K562 (cell line): ENCODE results near the gene FPGS. TPM values are rescaled to one million over a fixed set of nuclear protein-coding genes. Genes with fewer than 3 reads are reported as not detected.
A peak's percentile ranks its signal among the peaks of the same experiment; 100 is the strongest.

ENCODE experiments used
- BRF2 ChIP-seq: IDR thresholded peaks from 3 replicates; pipeline ENCODE4 v1.6.1; 2011; ENCODE audit warnings: borderline replicate concordance, mild to moderate bottlenecking; ENCODE audit not compliant: insufficient read length, insufficient read depth
- CC2D1A ChIP-seq: fragments of 450-650 bp; IDR thresholded peaks from 2 replicates; pipeline ENCODE4 v1.6.1; 2017; ENCODE audit warnings: mild to moderate bottlenecking
- E2F1 ChIP-seq: sonication (generic); formaldehyde crosslinking; IDR thresholded peaks from 2 replicates; pipeline ENCODE4 v1.8.1; 2023; ENCODE audit warnings: mild to moderate bottlenecking, missing genetic modification reagents, moderate library complexity
- EP300 ChIP-seq: IDR thresholded peaks from 2 replicates; pipeline ENCODE4 v1.6.1; 2012; ENCODE audit warnings: low read length, improper control_type of control experiment
- HDAC3 ChIP-seq: fragments of 450-650 bp; IDR thresholded peaks from 2 replicates; pipeline ENCODE4 v1.6.1; 2018; ENCODE audit warnings: borderline replicate concordance, mild to moderate bottlenecking, moderate library complexity; ENCODE audit not compliant: partially characterized antibody
- HDAC6 ChIP-seq: IDR thresholded peaks from 2 replicates; pipeline ENCODE4 v1.6.1; 2012; ENCODE audit warnings: low read depth, mild to moderate bottlenecking, control low read depth, inconsistent platforms, low read length, moderate library complexity
- PHB ChIP-seq: fragments of 250-450 bp; sonication (Bioruptor Pico); IDR thresholded peaks from 2 replicates; pipeline ENCODE4 v1.5.0; 2021
- RAD21 ChIP-seq, 2 experiments: fragments of 250-450 bp in 1 of 2; fragments of 450-650 bp in 1 of 2; sonication (Bioruptor Pico) in 1 of 2; formaldehyde crosslinking in 1 of 2; IDR thresholded peaks in 1 of 2; conservative IDR thresholded peaks in 1 of 2; 2 replicates each; pipeline versions ENCODE4 v1.4.0 to v1.8.0; 2020 to 2022; ENCODE audit warnings: mild to moderate bottlenecking in 2 of 2, moderate library complexity in 1 of 2
- SMAD4 ChIP-seq: fragments of 250-450 bp; sonication (Bioruptor Pico); conservative IDR thresholded peaks from 2 replicates; pipeline ENCODE4 v1.8.0; 2021; ENCODE audit warnings: inconsistent platforms, mild to moderate bottlenecking, moderate library complexity
- SMARCA5 ChIP-seq: fragments of 450-650 bp; IDR thresholded peaks from 2 replicates; pipeline ENCODE4 v1.6.1; 2016
- polyA plus RNA-seq, 8 experiments: library from polyadenylated mRNA; depleted of rRNA in 4 of 8; stranded (reverse) in 5 of 8; unstranded in 3 of 8; fragments of >200 nt; fragmentation: Nextera tagmentation in 2 of 8; fragmentation: Illumina TruSeq in 1 of 8; extraction: Ambion mirVana in 2 of 8; extraction: Trizol in 1 of 8; gene quantifications; 2 replicates each; pipeline versions ENCODE4 v1.2.1 to v1.2.3, GENCODE V29; 2011 to 2014; ENCODE audit warnings: inconsistent platforms in 1 of 8, missing spikeins in 1 of 8
- total RNA-seq, 7 experiments: library from RNA; depleted of rRNA in 6 of 7; stranded (reverse); fragments of >200 nt in 6 of 7; fragmentation: Illumina TruSeq in 2 of 7; extraction: Trizol in 2 of 7; gene quantifications; 2 replicates each; pipeline versions ENCODE4 v1.2.1 to v1.2.3, GENCODE V29; 2011 to 2021; ENCODE audit warnings: low replicate concordance in 1 of 7
- TF ChIP-seq, protein P1 (sequence below), 2 experiments: fragments of 450-650 bp; formaldehyde crosslinking in 1 of 2; IDR thresholded peaks; 2 replicates each; pipeline versions ENCODE4 v1.4.0 to v1.6.1; 2014 to 2020; ENCODE audit warnings: mild to moderate bottlenecking in 2 of 2, borderline replicate concordance in 1 of 2, low read depth in 1 of 2
- TF ChIP-seq, protein P2 (sequence below): IDR thresholded peaks from 2 replicates; pipeline ENCODE4 v1.6.1; 2011; ENCODE audit warnings: borderline replicate concordance, low read depth, mild to moderate bottlenecking, moderate library complexity, low read length; ENCODE audit not compliant: insufficient read depth, poor library complexity, severe bottlenecking
- TF ChIP-seq, protein P3 (sequence below): IDR thresholded peaks from 2 replicates; pipeline ENCODE4 v1.6.1; 2012; ENCODE audit warnings: low read depth, low read length, improper control_type of control experiment, borderline replicate concordance

FPGS gene
- total and polyA plus RNA-seq, 9 of the 15 experiments (the other 6 are each of a cell fraction or from before 2014, with no cell fraction given) = 0.84 to 86.4 (median 59.2) TPM

- TF ChIP-seq, protein P1, sequence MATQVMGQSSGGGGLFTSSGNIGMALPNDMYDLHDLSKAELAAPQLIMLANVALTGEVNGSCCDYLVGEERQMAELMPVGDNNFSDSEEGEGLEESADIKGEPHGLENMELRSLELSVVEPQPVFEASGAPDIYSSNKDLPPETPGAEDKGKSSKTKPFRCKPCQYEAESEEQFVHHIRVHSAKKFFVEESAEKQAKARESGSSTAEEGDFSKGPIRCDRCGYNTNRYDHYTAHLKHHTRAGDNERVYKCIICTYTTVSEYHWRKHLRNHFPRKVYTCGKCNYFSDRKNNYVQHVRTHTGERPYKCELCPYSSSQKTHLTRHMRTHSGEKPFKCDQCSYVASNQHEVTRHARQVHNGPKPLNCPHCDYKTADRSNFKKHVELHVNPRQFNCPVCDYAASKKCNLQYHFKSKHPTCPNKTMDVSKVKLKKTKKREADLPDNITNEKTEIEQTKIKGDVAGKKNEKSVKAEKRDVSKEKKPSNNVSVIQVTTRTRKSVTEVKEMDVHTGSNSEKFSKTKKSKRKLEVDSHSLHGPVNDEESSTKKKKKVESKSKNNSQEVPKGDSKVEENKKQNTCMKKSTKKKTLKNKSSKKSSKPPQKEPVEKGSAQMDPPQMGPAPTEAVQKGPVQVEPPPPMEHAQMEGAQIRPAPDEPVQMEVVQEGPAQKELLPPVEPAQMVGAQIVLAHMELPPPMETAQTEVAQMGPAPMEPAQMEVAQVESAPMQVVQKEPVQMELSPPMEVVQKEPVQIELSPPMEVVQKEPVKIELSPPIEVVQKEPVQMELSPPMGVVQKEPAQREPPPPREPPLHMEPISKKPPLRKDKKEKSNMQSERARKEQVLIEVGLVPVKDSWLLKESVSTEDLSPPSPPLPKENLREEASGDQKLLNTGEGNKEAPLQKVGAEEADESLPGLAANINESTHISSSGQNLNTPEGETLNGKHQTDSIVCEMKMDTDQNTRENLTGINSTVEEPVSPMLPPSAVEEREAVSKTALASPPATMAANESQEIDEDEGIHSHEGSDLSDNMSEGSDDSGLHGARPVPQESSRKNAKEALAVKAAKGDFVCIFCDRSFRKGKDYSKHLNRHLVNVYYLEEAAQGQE (IDR thresholded peaks at IDR 0.05; ENCODE audit: borderline replicate concordance) = 0 out of 2 replicates have a peak, but pooled peaks have one; percentile 12
- TF ChIP-seq, protein P1 (CRISPR knock-in tag; IDR thresholded peaks at IDR 0.05; ENCODE audit: low read depth) = no peak
- TF ChIP-seq PHB (CRISPR knock-in tag) (no peak), SMAD4 (no peak), SMARCA5 (no peak), HDAC6 (no peak), E2F1 (no peak), RAD21 (CRISPR knock-in tag; conservative IDR thresholded peaks at IDR 0.05 in 1 of 2, IDR thresholded peaks at IDR 0.05 in 1 of 2) (peak in 1 of 2 experiments; percentile 23; a peak in 2 of 4 replicates), EP300 (no peak), HDAC3 (no peak), BRF2 (no peak), CC2D1A (no peak)
- TF ChIP-seq, protein P2, sequence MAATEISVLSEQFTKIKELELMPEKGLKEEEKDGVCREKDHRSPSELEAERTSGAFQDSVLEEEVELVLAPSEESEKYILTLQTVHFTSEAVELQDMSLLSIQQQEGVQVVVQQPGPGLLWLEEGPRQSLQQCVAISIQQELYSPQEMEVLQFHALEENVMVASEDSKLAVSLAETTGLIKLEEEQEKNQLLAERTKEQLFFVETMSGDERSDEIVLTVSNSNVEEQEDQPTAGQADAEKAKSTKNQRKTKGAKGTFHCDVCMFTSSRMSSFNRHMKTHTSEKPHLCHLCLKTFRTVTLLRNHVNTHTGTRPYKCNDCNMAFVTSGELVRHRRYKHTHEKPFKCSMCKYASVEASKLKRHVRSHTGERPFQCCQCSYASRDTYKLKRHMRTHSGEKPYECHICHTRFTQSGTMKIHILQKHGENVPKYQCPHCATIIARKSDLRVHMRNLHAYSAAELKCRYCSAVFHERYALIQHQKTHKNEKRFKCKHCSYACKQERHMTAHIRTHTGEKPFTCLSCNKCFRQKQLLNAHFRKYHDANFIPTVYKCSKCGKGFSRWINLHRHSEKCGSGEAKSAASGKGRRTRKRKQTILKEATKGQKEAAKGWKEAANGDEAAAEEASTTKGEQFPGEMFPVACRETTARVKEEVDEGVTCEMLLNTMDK = peak; percentile 82
- TF ChIP-seq, protein P3, sequence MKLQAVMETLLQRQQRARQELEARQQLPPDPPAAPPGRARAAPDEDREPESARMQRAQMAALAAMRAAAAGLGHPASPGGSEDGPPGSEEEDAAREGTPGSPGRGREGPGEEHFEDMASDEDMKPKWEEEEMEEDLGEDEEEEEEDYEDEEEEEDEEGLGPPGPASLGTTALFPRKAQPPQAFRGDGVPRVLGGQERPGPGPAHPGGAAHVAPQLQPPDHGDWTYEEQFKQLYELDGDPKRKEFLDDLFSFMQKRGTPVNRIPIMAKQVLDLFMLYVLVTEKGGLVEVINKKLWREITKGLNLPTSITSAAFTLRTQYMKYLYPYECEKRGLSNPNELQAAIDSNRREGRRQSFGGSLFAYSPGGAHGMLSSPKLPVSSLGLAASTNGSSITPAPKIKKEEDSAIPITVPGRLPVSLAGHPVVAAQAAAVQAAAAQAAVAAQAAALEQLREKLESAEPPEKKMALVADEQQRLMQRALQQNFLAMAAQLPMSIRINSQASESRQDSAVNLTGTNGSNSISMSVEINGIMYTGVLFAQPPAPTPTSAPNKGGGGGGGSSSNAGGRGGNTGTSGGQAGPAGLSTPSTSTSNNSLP = no peak
These were observed 2.9 kb downstream of the FPGS start (continued) for GRCh38 chr9:127805620-127806019.
